ENCODE measurements around the gene HEPACAM2. TPM values are rescaled to one million over a fixed set of nuclear protein-coding genes. Genes with fewer than 3 reads are reported as not detected.

The HEPACAM2 gene
- total RNA-seq, 1 donor from 2014 or later: 0.25 TPM

Other genes starting within 250 kb of the HEPACAM2 start
- gene SAMD9, start 108.5 kb downstream of the HEPACAM2 start, total RNA-seq: 1.5 TPM
- gene SAMD9L, start 78.1 kb downstream of the HEPACAM2 start, total RNA-seq: 3.0 TPM
- gene VPS50, start 5.9 kb upstream of the HEPACAM2 start, total RNA-seq: 81.4 TPM

All from temporal lobe (tissue), 1 donor.